GM12872 (cell line): ENCODE results near the gene DIPK1A.
A peak's percentile ranks its signal among the peaks of the same experiment; 100 is the strongest.

ENCODE experiments used
- CTCF ChIP-seq: IDR thresholded peaks from 3 replicates; pipeline ENCODE4 v1.5.1; 2011; ENCODE audit warnings: low read depth, mild to moderate bottlenecking, low read length, moderate library complexity; ENCODE audit not compliant: insufficient read depth

The DIPK1A gene

GRCh38 chr1:92839442-92839841 is 121.8 kb downstream of the DIPK1A start:
- TF ChIP-seq CTCF = no peak

- no peak for TF ChIP-seq CTCF
Observed at GRCh38 chr1:92838519-92838918, 122.7 kb downstream of the DIPK1A start.

GRCh38 chr1:92837062-92837461 is 124.2 kb downstream of the DIPK1A start:
- no peak for TF ChIP-seq CTCF

DNA sequence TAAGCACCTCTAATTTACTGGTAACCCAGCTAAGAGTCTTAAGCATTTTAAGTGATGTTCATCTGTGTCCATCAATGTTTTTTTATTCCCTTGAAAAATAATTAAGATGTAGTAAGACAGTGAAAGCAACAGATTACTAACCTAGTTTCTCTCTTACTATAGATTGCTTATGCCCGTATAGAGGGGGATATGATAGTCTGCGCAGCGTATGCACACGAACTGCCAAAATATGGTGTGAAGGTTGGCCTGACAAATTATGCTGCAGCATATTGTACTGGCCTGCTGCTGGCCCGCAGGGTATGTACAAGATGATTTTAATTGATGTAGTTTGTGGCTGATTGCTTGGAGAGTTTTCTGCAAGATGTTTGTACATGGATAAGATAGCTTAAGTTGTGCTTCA is 126.6 kb downstream of the DIPK1A start:
- TF ChIP-seq CTCF = no peak

- no peak for TF ChIP-seq CTCF
Observed at GRCh38 chr1:92833840-92834239, 127.4 kb downstream of the DIPK1A start.

DNA sequence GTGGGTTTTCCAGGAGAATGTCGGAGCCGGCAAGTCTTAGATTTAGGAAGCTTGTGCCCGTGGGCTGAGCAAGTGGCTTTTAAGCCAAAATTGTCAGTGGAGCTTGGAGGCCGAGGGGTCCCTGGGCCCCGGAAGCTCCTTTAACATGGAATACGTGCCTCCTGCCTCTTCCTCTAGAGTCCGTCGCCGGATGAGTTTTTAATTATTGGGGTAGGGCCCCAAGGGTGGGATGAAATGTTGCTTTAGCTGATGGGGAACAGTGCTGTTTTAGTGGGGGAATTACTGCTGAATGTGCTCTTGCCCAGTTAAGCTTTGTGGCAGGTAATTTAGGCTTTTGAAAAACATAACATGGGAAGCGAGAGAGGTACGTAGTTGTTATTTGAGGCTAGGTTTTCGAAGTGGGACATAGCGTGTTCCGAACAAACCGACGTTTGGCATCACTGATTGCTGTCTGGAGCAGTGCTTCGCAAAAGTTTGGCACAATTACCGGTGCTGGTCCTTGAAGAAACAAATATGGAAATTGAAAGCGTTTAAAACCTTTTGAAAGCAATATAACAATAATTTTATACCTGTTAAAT is 128.6 kb downstream of the DIPK1A start:
- no peak for TF ChIP-seq CTCF

DNA sequence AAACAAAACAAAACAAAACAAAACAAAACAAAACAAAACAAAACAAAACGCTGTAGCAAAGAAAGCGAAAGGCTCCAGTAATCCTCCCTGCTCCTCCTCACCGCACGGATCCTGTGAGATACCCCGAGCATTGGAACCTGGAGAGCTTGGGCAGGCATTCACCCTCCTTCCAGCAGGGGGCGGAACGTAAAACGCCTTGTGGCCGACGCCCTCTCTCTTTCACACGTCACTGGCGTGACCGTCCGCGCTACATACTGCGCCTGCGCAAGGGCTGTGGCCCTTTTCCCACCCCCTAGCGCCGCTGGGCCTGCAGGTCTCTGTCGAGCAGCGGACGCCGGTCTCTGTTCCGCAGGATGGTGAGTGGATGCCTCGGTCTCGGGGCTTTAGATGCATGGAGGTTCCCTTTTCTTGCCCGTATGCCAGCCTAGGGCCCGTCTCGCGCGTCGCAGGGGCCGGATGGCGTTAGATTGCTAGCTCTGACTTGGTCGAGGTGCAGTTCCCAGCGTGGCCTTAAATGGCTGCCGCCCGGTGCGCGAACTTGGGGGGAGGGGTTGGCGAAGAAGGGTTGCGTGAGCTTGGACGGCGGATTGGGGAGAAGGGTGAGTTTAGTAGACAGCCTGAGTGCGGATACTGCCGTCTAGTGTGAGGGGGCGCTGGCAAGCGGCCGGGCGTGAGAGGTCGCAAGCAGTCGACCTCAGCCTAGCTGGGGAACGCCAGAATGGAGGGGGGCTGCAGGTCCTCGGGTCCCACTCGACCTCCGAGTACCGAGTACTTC is 129.3 kb downstream of the DIPK1A start, which contains the start of gene RPL5:
RPL5 (plus strand) TSS at position 279 of the 775 bp plus-strand sequence; CDS start at position 354, 75 bp downstream.
- TF ChIP-seq CTCF = peak; percentile 85
